Left ventricle myocardium inferior (tissue), 1 donor: ENCODE measurements around the gene RHBDF1. TPM values are rescaled to one million over a fixed set of nuclear protein-coding genes. Genes with fewer than 3 reads are reported as not detected.

ENCODE experiments used
- DNase-seq: peaks from one replicate; pipeline ENCODE4 v3.0.0-alpha.2; 2020
- H3K27ac ChIP-seq: fragments of 200-600 bp; replicated peaks from 2 replicates; pipeline ENCODE4 v1.8.0; 2021
- H3K27me3 ChIP-seq: fragments of 200-600 bp; 2 replicates; pipeline ENCODE4 v1.8.0; 2021; ENCODE audit warnings: low read depth
- H3K36me3 ChIP-seq: fragments of 200-600 bp; 2 replicates; pipeline ENCODE4 v1.8.0; 2021
- H3K4me1 ChIP-seq: fragments of 200-600 bp; 2 replicates; pipeline ENCODE4 v1.8.0; 2021
- H3K4me3 ChIP-seq: fragments of 200-600 bp; 2 replicates; pipeline ENCODE4 v1.8.0; 2021; ENCODE audit warnings: mild to moderate bottlenecking, moderate library complexity
- H3K9me3 ChIP-seq: fragments of 200-600 bp; replicated peaks from 2 replicates; pipeline ENCODE4 v1.8.0; 2021
- intact Hi-C: fragments of 100-400 bp; cut with micrococcal nuclease; formaldehyde crosslinking; loops from one replicate; pipeline ENCODE4 v1.11.0; 2022
- total RNA-seq: library from RNA; stranded (reverse); fragmentation: NEBNext Ultra II Directional; extraction: Animal tissue kit (Norgen Biotek cat#: 25700); gene quantifications from one replicate; pipeline ENCODE4 v1.2.1, GENCODE V29; 2021
- TF ChIP-seq, protein P1 (sequence below): fragments of 200-600 bp; IDR thresholded peaks from 2 replicates; pipeline ENCODE4 v1.8.0; 2021; ENCODE audit warnings: antibody characterized with exemption, mild to moderate bottlenecking, borderline replicate concordance
- donor health status: DM: no; HTN: yes; CAD: no; lungs with severe emphysema.

RHBDF1 gene
- total RNA-seq, 1 donor from 2014 or later, result 24.4 TPM

DNA sequence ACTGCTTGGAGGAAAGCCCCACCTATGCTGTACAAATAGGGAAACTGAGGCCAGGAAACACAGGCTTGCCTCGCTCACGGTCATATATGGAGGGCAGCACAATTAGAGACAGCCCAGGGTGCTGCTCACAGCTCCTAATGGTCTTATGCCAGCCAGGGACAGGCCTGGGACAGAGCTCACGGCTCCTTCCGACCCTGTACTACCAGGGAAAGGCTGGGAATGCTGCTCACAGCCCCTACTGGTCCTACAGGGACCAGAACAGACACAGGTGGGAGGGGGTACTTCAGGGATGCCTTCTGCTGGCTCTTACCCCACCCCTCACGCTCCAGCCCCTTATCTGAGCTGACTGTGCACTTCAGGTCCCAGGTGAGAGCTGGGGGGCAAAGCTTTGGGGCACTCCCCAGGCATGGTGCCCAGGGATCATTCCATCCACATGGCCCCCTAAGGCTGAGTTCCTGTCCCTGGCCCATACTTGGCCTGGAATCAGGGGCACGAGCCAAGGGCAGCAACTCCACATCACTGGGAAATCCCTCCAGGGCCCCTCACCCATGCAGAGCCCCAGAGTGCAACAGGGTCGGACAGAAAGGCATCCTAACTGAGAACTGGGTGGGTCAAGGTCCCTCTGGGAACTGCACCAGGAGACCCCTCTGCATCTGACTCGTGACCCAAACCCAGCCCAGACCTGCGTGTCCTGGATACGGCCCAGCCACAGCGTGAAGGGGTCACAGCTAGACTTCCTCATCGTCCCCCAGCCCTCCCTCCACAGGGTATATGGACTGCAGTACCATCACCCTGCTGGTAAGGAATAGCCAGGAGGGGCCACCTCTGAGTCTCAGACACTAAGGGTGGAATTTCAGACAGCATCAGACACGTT lies 5.9 kb downstream of the RHBDF1 start:
- Histone ChIP-seq H3K4me3 (no peak overlapping the region), H3K9me3 (no peaks in the 10 kb centered on the region), H3K27me3 (no peaks in the 10 kb centered on the region), H3K4me1 (peaks cover 69% of the 10 kb centered on the region), H3K27ac (peak overlapping the region; percentile 18), H3K36me3 (peaks cover 33% of the 10 kb centered on the region)
- DNase-seq, result peak; percentile 14
- TF ChIP-seq, protein P1, sequence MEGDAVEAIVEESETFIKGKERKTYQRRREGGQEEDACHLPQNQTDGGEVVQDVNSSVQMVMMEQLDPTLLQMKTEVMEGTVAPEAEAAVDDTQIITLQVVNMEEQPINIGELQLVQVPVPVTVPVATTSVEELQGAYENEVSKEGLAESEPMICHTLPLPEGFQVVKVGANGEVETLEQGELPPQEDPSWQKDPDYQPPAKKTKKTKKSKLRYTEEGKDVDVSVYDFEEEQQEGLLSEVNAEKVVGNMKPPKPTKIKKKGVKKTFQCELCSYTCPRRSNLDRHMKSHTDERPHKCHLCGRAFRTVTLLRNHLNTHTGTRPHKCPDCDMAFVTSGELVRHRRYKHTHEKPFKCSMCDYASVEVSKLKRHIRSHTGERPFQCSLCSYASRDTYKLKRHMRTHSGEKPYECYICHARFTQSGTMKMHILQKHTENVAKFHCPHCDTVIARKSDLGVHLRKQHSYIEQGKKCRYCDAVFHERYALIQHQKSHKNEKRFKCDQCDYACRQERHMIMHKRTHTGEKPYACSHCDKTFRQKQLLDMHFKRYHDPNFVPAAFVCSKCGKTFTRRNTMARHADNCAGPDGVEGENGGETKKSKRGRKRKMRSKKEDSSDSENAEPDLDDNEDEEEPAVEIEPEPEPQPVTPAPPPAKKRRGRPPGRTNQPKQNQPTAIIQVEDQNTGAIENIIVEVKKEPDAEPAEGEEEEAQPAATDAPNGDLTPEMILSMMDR, result no peak
- intact Hi-C loops, result no loop called here

DNA sequence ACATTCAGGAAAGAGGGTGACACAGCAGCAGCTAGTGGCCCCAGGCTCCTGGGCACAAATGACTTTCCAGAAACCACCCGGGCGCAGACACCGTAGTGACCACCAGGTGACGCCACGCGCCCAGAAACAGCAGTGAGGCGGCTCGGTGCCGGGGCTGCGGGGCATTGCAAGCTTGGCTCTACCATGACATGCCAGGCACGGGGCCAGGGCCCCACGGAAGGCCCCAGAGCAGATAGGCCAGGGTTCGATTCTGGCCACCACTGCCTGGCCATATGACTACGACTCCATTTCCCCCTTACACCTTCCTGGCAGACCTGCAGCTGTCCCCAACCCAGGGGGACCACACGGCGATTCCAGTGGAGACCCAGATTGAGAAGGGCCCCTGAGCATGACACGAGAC lies 6.7 kb downstream of the RHBDF1 start:
- intact Hi-C loops, result no loop called here
- H3K27ac ChIP-seq, result peak overlapping the region; percentile 18
- no peak overlapping the region for H3K4me3 ChIP-seq
- no peaks in the 10 kb centered on the region for H3K9me3 ChIP-seq
- TF ChIP-seq, protein P1, result no peak
- H3K36me3 ChIP-seq, result peaks cover 41% of the 10 kb centered on the region
- peak; percentile 85 for DNase-seq
- no peaks in the 10 kb centered on the region for H3K27me3 ChIP-seq
- H3K4me1 ChIP-seq, result peaks cover 61% of the 10 kb centered on the region

DNA sequence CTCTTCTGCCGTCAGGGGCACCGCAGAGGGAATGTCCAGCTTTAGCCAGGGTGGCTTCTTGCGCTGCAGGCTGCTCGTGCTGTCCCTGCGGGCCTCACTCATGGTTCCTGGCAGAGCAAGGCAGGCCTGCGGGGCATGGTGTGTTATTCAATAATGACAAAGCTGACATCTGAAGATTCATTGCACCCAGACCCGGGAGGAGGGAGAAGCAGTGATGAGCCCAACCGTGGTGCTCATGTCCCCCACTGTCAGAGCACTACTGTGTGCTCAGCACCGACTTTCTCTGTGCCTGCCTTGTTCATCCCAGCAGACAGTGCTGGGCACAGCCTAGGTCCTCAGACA lies 7.5 kb downstream of the RHBDF1 start:
- DNase-seq, result no peak
- Histone ChIP-seq H3K4me1 (peaks cover 53% of the 10 kb centered on the region), H3K9me3 (no peaks in the 10 kb centered on the region), H3K27me3 (no peaks in the 10 kb centered on the region), H3K27ac (no peak overlapping the region), H3K4me3 (no peak overlapping the region), H3K36me3 (peaks cover 49% of the 10 kb centered on the region)
- intact Hi-C loops, result no loop called here
- TF ChIP-seq, protein P1, result no peak

DNA sequence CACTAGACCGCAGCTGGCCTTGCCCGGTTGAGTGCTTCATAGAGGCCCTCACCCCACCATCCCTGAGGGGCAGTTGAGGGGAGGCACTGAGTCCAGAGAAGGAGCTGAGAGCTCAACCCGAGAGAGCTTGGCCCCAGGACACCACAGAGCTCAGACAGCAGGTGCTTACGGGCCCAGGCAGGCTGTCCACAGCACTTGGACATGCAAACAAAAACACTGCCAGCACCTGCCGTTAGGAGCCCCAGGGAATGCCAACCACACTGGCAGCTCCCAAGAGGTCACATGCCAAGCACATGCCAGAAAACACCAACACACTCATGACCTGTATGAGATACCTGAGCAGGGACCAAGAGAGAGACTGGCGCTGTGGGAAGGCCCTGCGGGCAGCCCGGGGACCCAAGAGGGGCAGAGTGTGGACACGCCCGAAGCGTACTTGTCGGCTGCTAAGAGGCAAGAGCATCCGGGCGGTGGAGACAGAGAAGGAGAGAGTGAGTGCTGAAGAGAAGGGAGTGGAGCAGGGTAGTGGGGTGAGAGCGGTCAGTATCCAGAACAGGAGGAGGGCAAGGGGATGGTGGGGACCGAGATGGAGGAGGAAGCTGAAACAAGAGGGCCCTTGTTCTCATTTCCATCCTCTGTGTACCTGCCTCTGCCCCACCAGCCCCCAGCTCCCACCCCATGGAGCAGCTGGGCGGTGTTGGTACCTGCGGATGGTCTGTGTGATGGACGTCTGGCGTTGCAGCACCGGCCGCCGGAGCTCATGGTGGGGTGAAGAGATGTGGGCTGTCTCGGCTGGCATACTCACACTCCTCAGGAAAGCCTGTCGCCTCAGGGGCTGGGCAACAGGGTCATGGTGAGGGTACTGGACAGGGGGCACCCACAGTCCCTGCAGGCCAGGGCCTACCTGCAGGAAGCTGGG lies 8.2 kb downstream of the RHBDF1 start:
- intact Hi-C loops, result no loop called here
- no peaks in the 10 kb centered on the region for H3K27me3 ChIP-seq
- H3K4me3 ChIP-seq, result no peak overlapping the region
- TF ChIP-seq, protein P1, result no peak
- H3K27ac ChIP-seq, result no peak overlapping the region
- peaks cover 46% of the 10 kb centered on the region for H3K4me1 ChIP-seq
- peaks cover 56% of the 10 kb centered on the region for H3K36me3 ChIP-seq
- H3K9me3 ChIP-seq, result no peaks in the 10 kb centered on the region
- no peak for DNase-seq

DNA sequence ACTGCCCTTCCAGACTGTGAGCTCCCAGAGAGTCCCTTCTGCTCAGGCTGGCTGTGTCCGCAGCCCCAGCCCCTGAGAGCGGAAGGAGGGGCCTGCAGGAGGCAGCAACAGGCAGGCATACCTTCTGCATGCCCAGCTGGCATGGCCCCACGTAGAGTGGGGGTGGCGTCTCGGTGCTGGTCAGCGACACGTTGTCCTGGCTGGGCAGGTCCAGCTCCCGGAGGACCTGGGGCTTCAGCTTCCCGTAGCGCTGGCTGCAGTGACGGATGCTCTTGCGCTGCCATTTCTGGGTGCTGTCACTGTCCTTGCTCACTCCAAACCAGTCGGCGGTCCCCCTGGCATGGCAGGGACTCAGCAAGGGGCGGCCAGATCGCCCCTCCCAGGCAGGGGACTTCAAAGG lies 9.0 kb downstream of the RHBDF1 start:
- DNase-seq, result no peak
- Histone ChIP-seq H3K27ac (no peak overlapping the region), H3K36me3 (peaks cover 64% of the 10 kb centered on the region), H3K27me3 (no peaks in the 10 kb centered on the region), H3K9me3 (no peaks in the 10 kb centered on the region), H3K4me3 (no peak overlapping the region), H3K4me1 (peaks cover 39% of the 10 kb centered on the region)
- TF ChIP-seq, protein P1, result no peak
- intact Hi-C loops, result no loop called here
